NCI-H2171 (cell line): ENCODE data around the gene INSC.

Experiments used
- DNase-seq: peaks from one replicate; lab custom pipeline; 2025; lab: John Stamatoyannopoulos, UW

Gene INSC

DNA sequence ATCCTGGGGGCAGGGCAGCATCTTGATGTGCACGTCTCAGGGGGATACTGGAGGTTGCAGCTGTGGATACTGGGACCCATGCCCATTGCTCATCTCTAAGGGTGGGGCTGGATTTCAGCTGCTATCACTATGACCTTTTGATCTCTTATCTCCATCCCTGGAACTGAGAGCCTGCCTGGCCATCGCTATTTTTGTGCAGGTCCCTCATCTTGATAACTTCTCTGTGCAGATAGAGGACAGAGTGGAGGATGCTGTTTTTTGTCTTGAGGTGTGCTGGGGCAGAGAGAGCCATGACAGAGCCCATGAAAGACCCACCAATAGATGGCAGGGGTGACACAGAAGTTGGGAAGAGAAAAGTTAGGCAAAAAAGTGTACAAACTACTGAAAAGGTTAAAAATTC lies 5.1 kb upstream of the INSC start:
- DNase-seq = no peak

DNA sequence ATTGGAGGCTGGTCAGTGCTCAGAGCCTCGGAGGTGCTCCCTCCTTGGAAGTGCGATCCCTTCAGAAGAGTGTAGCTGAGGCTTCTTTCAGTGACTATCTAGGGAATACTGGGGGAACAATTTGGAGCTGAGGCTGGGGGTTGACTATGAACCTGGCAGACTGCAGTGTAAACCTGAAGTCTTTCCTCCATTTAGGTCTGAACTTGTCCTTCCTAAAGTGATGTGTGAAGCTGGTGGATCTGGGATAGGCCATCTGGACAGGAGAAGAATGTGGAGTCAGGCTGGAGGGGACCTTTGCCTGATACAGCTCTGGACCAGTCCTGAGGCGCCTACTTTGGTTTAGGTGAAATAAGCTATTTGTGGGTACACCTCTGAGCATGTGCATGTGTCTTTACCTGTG lies 3.5 kb upstream of the INSC start:
- DNase-seq = no peak

DNA sequence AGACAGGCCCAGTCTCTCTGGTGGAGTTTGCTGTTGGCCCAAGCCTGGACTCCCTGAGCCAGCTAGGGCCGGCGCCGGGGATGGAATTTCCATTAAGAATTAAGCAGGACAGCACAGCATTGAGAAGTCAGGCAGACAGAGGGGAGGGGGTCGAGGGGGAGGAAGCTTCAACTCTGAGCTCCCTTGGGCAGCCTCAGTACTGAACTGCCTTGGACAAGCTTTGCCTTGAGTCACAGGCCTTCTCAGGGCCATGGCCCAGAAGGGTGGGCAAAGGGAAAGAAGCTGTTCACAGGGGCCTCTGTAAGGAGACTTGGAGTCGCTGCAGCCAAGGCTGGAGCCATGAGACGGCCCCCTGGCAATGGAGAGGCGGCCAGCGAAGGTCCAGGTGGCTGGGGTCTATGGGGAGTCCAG lies 2.6 kb upstream of the INSC start:
- no peak for DNase-seq

DNA sequence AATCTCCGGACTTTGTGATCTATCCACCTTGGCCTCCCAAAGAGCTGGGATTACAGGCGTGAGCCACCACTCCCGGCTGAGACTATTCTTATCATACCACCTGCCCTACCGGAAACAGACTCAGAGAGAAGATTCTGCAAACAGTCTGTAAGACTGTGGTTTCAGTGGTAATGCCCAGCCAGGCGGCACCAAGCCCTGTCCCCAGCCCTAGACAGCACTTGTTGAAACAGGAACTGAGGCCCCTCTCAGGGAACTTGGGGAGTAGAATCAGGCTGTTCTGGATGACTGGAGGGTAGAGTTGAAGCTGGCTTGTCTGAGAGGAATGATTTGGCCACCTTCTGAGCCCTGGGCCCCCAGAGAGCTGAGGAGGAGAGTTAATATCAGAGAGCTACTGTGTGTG lies 1.3 kb upstream of the INSC start:
- DNase-seq = no peak

DNA sequence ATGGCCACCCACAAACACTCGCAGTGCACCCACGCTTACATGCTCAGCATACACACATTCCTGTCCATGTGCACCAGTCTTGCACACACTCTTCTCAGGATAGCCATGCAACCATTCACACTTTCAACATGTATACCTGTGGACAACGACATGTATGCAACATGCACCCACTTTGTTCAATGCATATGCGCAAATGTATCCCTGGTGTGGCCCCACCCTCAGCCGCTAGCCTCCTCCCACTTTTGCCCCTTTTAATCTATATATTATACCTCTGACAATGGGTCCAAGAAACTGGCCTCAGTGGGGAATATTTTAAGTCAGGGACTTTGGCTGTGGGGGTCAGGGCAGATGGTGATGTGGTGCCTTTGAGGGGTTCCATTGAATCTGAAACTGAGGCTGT lies 963 bp downstream of the INSC start:
- no peak for DNase-seq

DNA sequence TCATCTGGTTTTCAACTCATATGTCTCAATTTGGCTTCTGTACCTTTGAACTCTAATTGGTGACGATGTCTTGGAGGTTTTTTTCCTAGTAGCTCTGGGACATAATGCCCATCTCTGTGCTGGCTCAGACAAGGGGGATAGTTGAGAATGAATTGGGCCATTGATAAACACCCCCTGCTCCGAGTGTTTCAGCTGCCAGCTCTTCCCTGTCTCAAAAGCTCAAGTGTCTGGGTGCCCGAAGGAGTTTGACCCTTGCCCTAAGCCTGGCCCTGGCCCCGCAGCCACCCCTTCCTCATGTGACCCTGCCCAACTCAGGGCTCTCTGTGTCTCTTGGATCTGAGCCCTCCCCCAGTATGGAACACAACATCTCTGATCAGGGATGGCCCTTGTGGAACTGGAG lies 3.0 kb downstream of the INSC start:
- DNase-seq = no peak

DNA sequence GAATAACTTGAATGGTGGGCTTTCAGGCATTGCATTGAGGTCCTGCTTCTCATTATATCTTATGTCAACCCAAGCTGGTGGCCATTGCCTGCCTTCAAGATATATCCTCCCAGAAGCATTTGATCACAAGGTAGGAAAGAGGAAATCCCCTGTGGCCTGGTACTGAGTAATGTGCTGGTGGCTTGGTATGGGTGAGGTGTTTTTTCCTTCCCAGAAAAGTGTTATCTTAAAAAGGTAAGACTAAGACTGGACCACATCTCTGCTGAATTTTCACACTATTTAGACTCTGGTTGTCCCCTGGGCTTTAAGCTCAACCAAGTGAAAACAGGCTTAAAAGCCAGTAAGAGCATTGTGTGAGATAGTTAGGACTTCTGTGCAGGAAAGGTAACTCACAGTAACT lies 3.7 kb downstream of the INSC start:
- DNase-seq = no peak

DNA sequence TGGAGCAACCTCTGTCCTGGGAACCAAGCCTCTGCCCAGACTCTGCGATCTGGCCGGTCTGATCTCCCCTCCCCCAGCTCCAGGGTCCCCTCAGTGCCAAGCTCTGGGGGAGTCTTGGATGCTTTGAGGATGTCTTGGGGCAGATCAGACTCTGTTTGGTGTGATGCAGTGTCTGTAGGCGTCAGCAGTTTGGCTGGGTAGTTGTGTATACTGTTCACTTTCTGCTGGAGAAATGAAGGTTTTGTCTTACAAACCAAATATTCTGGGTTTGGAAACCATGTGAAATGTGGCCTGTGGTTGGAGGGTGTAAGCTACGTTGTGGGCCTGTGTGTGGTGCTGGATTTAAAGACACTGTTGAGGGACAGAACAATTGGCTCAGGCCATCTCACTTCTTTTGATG lies 4.6 kb downstream of the INSC start:
- no peak for DNase-seq

DNA sequence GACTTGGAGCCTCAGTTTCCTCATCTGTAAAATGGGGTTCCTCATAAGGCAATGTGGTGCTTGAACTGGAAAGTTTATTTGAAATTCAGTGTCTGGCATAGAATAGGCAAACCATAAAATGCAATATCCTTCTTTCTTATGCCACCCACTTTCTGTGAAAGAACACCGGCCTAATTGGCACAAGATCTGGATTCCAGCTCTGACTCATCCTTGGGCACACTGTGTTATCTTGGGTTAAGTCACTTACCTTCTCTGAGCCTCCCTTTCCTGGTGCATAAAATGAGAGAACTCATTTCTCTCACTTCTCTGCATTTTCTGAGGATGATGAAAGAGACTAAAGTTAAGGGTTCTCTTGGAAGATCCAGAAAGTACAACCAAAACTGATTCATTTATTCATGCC lies 5.1 kb downstream of the INSC start:
- no peak for DNase-seq

DNA sequence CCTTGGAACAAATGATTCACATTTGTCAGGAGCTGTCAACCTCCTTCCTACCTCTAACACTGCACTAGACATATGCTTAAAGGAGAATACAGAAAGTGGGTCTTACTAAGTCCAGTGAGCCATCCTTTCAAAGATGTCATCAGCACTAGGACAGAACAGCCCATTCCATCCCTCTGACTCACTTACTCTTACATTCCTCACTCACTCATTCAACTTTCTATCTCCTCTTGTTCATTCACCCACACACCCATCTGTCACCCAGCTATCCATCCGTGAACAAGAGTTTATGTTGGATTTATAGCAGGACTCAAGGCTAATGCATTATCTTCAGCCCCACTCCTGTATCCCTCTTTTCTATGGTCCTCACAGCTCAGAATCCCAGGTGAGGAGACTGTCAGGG lies 9.1 kb downstream of the INSC start:
- no peak for DNase-seq

DNA sequence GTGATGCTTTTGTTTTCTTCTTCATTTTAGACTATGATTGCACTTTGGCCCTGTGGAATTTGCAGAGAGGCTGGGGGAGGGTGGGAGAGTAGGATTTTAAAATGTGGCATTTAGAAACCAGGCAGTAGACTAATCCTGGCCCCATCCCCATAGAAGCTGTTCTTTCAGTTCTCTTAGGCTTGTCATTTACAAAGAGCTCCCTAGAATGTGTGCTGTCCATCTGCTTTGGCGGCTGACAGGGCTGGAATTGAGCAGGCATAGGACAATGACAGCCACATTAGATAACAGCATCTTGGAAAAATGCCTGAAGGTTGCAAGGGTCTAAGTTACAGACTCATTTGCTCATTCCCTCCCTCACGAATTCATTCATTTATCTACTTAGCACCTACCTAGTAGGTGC lies 9.8 kb downstream of the INSC start:
- no peak for DNase-seq

DNA sequence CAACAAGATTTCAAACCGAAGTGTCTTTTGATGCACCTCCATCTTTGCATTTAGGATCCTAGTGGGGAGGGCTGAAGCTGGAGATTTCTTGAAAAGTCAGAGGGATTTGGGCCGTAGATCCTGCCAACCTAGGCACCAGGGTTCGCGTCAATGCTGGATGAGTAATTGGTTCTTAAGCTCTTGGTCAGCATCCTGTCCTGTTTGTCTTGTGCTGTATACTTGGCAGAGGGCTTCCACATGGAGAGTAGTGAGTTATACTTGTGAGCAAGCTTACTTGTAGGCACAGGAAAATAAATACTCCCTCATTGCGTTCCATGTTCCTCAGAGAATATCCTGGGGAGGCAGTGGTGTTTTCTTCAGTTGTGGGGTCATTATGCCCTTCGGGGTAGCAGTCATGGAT lies 12.6 kb downstream of the INSC start:
- DNase-seq = no peak

DNA sequence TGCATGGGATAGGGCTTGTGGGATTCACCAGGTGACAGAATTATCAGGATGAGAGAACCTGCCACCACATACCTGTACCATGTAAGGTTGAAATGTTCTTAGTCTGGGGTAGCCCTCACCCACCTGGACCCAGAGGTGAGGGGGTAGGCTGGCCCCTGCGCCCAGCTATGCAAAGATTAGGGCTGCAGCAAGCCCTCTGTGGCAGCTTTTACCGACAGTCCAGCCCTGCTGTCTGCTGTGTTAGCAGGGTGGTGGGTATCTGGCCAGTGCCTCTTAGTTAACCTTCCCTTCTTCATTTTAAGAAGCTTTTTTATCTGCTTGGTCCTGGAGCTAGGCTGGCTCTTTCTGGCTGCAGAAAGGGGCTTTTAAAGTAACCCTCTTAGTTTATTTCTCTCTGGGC lies 13.9 kb downstream of the INSC start:
- no peak for DNase-seq

DNA sequence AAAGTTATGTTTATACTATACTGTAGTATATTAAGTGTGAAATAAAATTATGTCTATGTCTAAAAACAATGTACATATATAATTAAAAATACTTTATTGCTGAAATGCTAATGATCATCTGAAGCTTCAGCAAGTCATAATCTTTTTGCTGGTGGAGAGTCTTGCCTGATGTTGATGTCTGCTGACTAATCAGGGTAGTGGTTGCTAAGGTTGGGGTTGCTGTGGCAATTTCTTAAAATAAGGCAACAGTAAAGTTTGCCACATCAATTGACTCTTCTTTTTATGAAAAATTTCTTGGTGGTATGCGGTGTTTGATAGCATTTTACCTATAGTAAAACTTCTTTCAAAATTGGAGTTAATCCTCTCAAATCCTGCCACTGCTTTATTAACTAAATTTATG lies 21.4 kb downstream of the INSC start:
- DNase-seq = no peak

DNA sequence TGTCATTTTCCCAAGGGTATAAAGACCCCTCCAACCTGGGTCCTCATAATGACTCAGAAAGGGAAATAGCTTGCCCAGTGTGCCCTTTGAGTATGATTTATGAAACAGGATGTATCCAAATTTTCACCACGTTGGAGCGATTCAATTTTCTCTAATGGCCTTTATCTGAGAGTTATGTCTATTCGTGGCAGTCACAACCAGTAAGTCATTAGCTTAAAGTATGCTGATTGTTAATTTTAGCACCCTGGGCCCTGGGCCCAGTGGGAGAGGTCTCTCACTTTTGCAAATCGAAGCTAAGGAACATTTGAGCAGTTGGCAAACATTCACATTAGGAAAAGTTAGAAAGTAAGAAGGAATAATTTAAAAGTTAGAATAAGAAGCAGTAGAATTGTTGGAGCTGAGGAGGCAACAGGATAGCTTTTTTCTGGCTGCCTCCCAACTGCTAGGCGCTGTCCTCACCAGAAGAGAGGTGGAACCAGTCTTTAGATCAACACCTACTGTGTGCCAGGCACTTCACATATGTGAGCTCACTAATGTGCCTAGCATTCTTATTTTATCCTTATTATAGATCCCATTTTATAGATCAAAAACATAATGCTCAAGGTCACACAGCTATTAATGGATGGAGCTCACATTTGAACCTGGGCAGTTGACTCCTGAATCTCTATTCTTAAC lies 24.5 kb downstream of the INSC start:
- DNase-seq = no peak

DNA sequence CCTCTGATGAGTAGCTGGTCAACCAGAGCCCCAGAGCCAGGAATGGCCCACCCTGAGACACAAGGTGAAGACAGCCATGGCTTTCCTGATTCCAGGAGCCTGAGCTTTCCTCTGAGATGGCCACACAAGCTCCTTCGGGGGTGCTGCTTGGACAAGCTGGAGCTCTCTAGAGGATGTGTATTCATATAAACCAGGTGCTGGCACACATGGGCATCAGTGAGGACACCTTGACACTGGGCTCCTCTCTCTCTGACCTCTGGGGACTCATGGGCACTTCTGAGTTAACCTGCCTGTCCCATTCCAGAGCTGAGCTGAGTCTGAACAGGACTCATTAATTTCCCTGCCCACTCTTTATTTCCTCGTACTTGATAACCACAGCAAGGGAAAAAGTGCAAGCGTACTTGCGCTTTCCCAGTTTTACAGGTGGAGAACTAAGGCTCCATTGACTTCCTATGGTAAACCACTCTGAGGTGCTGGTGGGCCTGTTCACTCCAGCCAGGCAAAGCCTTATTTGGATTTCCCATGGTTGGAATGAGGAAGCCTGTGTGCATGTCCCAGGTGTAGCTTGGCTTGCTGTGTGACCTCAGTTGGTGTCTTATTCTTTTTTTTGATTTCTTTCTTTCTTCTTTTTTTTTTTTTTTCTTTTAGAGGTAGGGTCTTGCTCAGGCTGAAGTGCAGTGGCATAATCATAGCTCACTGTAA lies 25.4 kb downstream of the INSC start:
- no peak for DNase-seq

DNA sequence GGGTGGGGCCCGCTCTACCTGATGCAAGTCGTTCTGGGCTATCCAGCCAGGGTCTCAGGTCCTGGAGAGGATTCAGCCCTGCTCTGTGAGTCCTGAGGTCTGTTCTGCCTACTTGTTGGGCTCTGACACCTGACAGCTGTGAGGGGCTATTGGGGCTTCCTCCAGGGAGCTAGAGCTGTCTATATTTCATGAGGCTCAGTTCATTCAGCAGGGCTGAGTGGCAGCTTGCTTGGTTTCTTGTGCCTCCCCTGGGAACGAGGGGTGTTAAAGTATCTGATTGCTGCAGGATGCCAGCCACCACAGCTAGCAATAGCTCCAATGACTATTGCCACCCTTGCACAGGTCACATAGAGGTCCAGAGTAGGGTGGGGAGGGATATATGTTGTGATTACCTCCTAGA lies 26.7 kb downstream of the INSC start:
- DNase-seq = peak; percentile 5

DNA sequence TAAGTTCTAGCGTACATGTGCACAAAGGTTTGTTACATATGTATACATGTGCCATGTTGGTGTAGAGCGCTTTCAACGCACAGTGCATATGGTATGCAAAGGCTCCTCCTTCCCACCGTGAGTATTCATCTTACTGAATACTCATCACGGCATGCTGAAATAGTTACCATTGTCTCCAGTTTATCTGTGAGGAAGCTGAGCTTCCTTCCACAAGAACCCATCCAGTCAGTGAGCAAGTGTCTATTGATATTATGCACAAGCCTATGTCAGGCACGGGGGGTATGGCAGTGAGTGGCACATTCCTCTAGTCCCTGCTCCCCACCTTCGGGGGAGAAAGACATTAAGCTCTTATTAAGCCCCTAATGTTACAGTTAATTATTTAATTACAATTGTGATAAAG lies 28.1 kb downstream of the INSC start:
- DNase-seq = no peak

DNA sequence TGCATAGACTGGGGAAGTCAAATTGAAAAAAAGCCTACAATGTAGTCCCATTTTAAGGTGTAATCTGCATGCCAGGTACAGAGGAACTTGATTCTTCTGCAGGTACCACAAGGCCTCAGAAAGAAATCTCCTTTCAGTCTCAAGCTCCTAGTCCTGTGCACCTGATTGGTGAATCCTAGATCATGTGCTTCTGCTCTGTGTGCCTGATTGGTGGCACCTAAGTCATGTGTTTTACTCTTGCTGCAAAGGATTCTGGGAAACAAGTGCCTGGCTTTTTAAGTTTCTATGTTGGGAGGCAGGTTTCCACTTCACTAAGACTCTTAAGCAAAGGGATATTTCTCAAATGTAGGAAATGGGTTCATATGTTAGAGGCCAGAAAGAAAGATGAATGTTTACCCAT lies 29.1 kb downstream of the INSC start:
- DNase-seq = no peak

DNA sequence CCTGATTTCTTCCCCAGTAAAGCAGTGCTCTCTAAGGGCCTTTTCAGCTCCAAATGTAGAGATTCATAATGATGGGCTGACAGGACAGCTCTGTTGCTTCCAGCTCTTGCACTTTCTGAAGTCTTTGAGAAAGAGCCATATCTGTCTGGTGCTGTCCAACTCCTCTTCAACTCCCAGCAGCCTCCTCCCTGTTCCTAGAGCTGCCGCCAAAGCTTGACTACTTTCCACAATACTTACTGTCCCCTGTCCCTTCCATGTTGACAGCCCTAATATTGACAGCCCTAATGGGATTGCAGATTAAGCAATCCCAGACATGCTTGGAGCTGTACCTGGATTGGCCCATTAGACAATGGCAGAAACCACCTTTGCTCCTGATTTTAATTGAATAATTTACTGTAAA lies 29.6 kb downstream of the INSC start:
- DNase-seq = no peak

DNA sequence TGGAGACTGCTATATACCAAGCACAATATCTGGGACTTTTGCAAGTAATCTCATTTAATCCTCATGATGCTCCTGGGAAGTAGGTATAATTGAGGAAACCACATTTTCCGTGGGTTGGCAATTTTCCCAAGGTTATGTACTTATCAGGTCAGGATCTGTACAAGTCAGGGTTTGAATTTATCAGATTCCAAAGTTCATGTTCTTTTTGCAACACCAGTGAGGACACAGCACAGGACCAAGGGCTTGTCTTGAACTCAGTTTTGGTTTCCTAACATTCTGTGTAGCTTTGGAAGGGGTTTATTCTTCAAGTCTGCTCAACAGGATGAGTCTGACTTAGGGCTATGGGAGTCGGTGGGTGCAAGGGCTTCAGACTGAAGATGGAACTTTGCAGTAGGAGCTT lies 30.4 kb downstream of the INSC start:
- no peak for DNase-seq

DNA sequence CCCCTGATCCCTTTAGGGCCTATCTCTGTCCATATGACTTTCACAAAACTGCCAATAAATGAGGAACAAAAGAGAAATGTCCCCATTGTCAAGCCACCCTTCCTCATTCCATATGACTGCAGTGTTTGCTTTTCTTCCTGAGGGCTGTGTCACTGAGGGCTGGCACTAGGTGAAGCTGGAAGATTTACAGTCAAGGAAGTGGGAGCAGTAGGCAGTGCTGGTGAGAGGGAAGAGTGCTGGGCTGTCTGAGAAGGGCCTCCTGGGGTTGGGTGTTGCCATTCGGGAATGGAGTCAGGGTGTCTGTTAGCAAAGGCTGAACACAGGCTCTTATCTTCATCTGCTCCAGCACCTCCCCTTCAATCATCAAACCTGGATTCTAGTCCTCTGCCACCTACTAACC lies 30.9 kb downstream of the INSC start:
- no peak for DNase-seq

DNA sequence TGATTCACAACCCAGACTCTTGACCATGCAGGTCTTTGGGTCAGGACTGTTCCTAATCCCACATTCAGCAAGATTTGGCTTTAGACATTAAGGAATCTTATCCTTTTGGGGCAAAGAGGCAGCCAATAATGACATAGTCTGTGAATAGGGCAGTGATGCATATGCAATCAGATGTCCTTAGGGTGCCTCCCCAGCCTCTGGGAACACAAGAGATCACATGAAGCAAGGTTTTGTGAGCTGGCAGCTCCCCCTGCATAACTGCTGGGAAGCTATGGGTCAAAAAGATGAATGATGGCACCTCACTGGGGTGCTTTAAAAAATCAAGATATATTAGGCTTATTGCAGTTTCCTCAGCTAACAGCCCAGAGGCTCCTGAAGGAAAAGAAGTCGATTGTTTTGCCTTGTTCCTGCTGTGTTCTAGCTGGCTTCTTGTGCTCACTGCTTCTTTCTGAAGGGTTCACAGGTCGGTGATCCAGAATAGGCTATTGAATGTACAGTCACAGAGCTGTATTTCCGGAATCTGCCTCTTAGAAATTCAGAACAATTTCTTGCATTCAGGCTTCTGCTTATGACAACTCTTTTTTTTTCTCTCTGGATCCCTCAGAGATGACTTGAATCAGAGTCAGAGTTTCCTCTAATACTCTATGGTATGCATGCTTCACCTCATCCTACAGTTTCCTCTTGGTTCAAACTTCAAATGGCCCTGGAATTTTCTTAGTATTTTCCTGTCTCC lies 31.7 kb downstream of the INSC start:
- no peak for DNase-seq

DNA sequence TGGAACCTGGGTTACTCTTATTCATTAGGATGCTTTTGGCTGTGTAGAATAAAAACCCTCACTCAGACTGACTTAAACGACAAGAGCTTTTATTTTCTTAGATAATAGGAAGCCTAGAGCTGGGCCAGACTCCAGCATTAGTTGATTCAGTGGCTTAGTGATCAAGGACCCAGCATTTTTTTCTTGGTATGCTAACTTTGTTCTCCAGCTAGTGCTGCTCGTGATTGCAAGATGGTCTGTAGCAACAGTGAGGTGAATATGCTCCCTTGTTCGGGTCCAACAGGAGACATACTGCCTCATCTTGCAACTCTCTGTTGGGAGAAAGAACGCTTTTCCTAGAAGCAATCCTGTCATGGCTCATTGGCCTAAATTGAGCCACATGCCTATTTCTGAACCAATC lies 33.4 kb downstream of the INSC start:
- DNase-seq = no peak
